HepG2 (cell line): ENCODE results near the gene SPATA33. TPM values are rescaled to one million over a fixed set of nuclear protein-coding genes. Genes with fewer than 3 reads are reported as not detected.

Source experiments
- ATAC-seq: fragments of 200-7000 bp; cut with Tn5 transposase; 3 replicates; pipeline ENCODE4 v1.9.1; 2020; ENCODE audit warnings: mild to moderate bottlenecking, moderate library complexity
- BruUV-seq: library from RNA; stranded (reverse); fragments of 400-500 nt; replicated peaks from 2 replicates; lab custom pipeline; 2021; lab: Mats Ljungman, UMichigan
- CTCF ChIA-PET: fragments of 300-600 bp; formaldehyde crosslinking; extraction: SDS; loops from one replicate; lab custom pipeline; 2021; ENCODE audit warnings: low total read pairs, inconsistent platforms, low intra/inter-chr PET ratio; lab: Yijun Ruan, JAX
- POLR2A ChIA-PET: fragments of 350-600 bp; sonication (Branson Sonifier 250); formaldehyde crosslinking; loops from one replicate; lab custom pipeline; 2020; ENCODE audit warnings: antibody characterized with exemption, inconsistent platforms; lab: Yijun Ruan, JAX
- DNase-seq: peaks from one replicate; pipeline ENCODE4 v3.0.0-alpha.2; 2015; ENCODE audit warnings: low spot score
- FAIRE-seq: peaks from 3 replicates; lab custom pipeline; 2011; peaks lifted over from hg19 to GRCh38; lab: Jason Lieb, UNC
- H2AFZ ChIP-seq: one replicate; pipeline ENCODE4 v1.6.1; 2011; ENCODE audit warnings: low read length, inconsistent platforms
- H3K27ac ChIP-seq: fragments of 300-600 bp; 3 replicates; pipeline ENCODE4 v1.8.0; 2011; ENCODE audit warnings: mixed run types, mild to moderate bottlenecking, mixed read lengths, low read length, inconsistent platforms; ENCODE audit not compliant: insufficient read depth; ENCODE audit errors: extremely low read length
- H3K27me3 ChIP-seq, 2 experiments: fragments of 200-600 bp in 1 of 2; 2 replicates in 1 of 2; 3 replicates in 1 of 2; pipeline versions ENCODE4 v1.6.0 to v1.8.0; 2011; ENCODE audit warnings: low read length in 2 of 2, mild to moderate bottlenecking in 2 of 2, moderate library complexity in 2 of 2, inconsistent platforms in 1 of 2; ENCODE audit not compliant: insufficient read depth in 2 of 2, control insufficient read depth in 1 of 2
- H3K36me3 ChIP-seq, 2 experiments: fragments of 200-600 bp in 1 of 2; replicated peaks in 1 of 2; 2 replicates in 1 of 2; 3 replicates in 1 of 2; pipeline versions ENCODE4 v1.5.1 to v1.8.0; 2011; ENCODE audit warnings: low read length in 2 of 2, inconsistent platforms in 1 of 2; ENCODE audit not compliant: insufficient read depth in 2 of 2, control insufficient read depth in 1 of 2
- H3K4me1 ChIP-seq: 2 replicates; pipeline ENCODE4 v1.5.1; 2012; ENCODE audit warnings: low read length, inconsistent platforms; ENCODE audit not compliant: insufficient read depth
- H3K4me2 ChIP-seq: 2 replicates; pipeline ENCODE4 v1.6.0; 2011; ENCODE audit warnings: low read depth, low read length, inconsistent platforms
- H3K4me3 ChIP-seq, 3 experiments: fragments of 200-600 bp in 1 of 3; sonication (generic), shearing (Covaris generic) in 1 of 3; replicated peaks in 1 of 3; 2 replicates each; pipeline ENCODE4 v1.5.1; 2011 to 2016; ENCODE audit warnings: low read length in 3 of 3, inconsistent platforms in 2 of 3, low read depth in 2 of 3, mild to moderate bottlenecking in 2 of 3, control low read depth in 1 of 3, mixed read lengths in 1 of 3; ENCODE audit not compliant: insufficient read depth in 1 of 3
- H3K79me2 ChIP-seq: one replicate; pipeline ENCODE4 v1.6.1; 2011; ENCODE audit warnings: low read length, inconsistent platforms; ENCODE audit not compliant: insufficient read depth
- H3K9ac ChIP-seq: 2 replicates; pipeline ENCODE4 v1.6.0; 2011; ENCODE audit warnings: mild to moderate bottlenecking, low read depth, low read length, inconsistent platforms; ENCODE audit not compliant: insufficient read depth
- H3K9me3 ChIP-seq: 2 replicates; pipeline ENCODE4 v1.5.1; 2012; ENCODE audit warnings: mild to moderate bottlenecking, low read length
- H4K20me1 ChIP-seq: 2 replicates; pipeline ENCODE4 v1.6.0; 2011; ENCODE audit warnings: inconsistent platforms, mild to moderate bottlenecking, low read length, moderate library complexity; ENCODE audit not compliant: insufficient read depth
- AGO2 ChIP-seq: fragments of 200-400 bp; formaldehyde crosslinking; optimal IDR thresholded peaks from 2 replicates; pipeline ENCODE3; 2017; ENCODE audit warnings: mild to moderate bottlenecking, low read depth, low read length, moderate library complexity
- ZNF225 ChIP-seq: sonication (generic); formaldehyde crosslinking; IDR thresholded peaks from 2 replicates; pipeline ENCODE4 v1.4.0; 2020; ENCODE audit warnings: mild to moderate bottlenecking, missing genetic modification reagents
- ZNF337 ChIP-seq: sonication (generic); formaldehyde crosslinking; IDR thresholded peaks from 2 replicates; pipeline ENCODE4 v1.5.1; 2020; ENCODE audit warnings: missing genetic modification reagents, low read depth, mild to moderate bottlenecking, borderline replicate concordance
- WGBS: methylation state at CpG from one replicate; pipeline ENCODE4 v1.1.6; 2017; ENCODE audit warnings: low lambda C conversion rate; 5-methylcytosine and 5-hydroxymethylcytosine counted together
- in situ Hi-C: cut with HindIII; loops from 2 replicates; pipeline ENCODE4 v1.10.0; 2017; ENCODE audit warnings: low pct_unique_long_range_greater_than_20kb; ENCODE audit not compliant: extremely low pct_ligation_motif_present
- intact Hi-C: fragments of 100-400 bp; cut with micrococcal nuclease; formaldehyde crosslinking; loops from one replicate; pipeline ENCODE4 v1.10.0; 2022; ENCODE audit not compliant: unreplicated experiment
- polyA plus RNA-seq, 8 experiments: library from polyadenylated mRNA; depleted of rRNA in 3 of 8; stranded (reverse) in 7 of 8; unstranded in 1 of 8; fragments of >200 nt; fragmentation: Illumina TruSeq in 4 of 8; extraction: Trizol in 4 of 8; gene quantifications; 2 replicates each; pipeline versions ENCODE4 v1.2.1 to v1.2.3, GENCODE V29; 2011 to 2016; ENCODE audit warnings: low read depth in 4 of 8, missing spikeins in 1 of 8, mixed read lengths in 1 of 8; ENCODE audit not compliant: insufficient read depth in 1 of 8
- total RNA-seq, 5 experiments: library from RNA; depleted of rRNA; stranded (reverse); fragments of >200 nt; fragmentation: Illumina TruSeq; extraction: Trizol; gene quantifications; 2 replicates each; pipeline ENCODE4 v1.2.3, GENCODE V29; 2016; ENCODE audit warnings: low read depth in 1 of 5
- TF ChIP-seq, protein P1 (sequence below): sonication (generic); formaldehyde crosslinking; IDR thresholded peaks from 2 replicates; pipeline ENCODE4 v1.4.0; 2020; ENCODE audit warnings: mild to moderate bottlenecking, low read depth, missing genetic modification reagents

Gene SPATA33
- total and polyA plus RNA-seq, 2 of the 13 experiments (the other 11 are each of a cell fraction or from before 2014, with no cell fraction given), result 5.7 to 11.0 TPM

DNA sequence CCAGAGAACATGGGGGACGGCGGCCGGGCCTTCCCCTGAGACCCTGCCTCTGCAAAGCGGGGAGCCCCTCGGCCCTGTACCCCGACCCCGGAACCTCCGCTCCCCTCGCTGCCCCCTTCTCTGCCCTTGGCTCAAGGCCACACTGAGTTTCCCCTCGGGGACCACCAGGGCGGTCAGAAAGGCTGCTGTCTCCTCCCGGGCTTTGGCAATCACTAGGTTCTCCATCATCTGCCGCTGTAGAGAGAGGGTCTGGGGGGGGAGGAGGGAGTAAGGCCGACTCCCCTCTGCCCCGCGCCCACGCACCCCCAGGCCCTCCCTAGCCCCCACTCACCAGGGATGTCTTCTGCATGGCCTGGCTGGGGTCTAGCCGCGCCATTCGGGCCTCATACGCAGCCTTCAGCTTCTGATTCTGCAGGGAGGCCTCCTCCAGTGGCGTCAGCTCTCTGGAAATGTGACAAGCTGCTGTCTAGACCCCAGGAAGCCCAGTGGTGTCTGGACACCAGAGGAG lies 54.7 kb downstream of the SPATA33 start:
- H3K4me2 ChIP-seq, result no peak overlapping the region
- H3K27me3 ChIP-seq, result no peaks in the 10 kb centered on the region
- no peak overlapping the region for H3K27ac ChIP-seq
- TF ChIP-seq ZNF337 (no peak), AGO2 (peak; percentile 19)
- ChIA-PET CTCF (no interaction called here), POLR2A (no interaction called here)
- in situ Hi-C loops (no loop called here), intact Hi-C loops (no loop called here)
- H3K9ac ChIP-seq, result no peak overlapping the region
- H3K9me3 ChIP-seq, result no peaks in the 10 kb centered on the region
- no peaks in the 10 kb centered on the region; a peak in 1 of 5 replicates for H3K36me3 ChIP-seq
- H4K20me1 ChIP-seq, result no peaks in the 10 kb centered on the region
- no peak overlapping the region for H2AFZ ChIP-seq
- H3K4me3 ChIP-seq, result no peak overlapping the region
- no peak for FAIRE-seq
- no peak for DNase-seq
- WGBS, result 82% methylated on average over 10 of the region's 22 CpGs
- no peak; the same call in 1 of the 3 replicates for ATAC-seq
- no TSS peak for BruUV-seq
- H3K79me2 ChIP-seq, result no peaks in the 10 kb centered on the region
- no peaks in the 10 kb centered on the region for H3K4me1 ChIP-seq

- Histone ChIP-seq H3K4me2 (no peak overlapping the region), H3K9ac (no peak overlapping the region), H3K36me3 (no peaks in the 10 kb centered on the region), H3K27me3 (no peaks in the 10 kb centered on the region; a peak in 1 of 5 replicates), H3K79me2 (no peaks in the 10 kb centered on the region), H4K20me1 (no peaks in the 10 kb centered on the region; the same call in 1 of the 2 replicates), H3K4me1 (peaks cover 26% of the 10 kb centered on the region), H2AFZ (no peak overlapping the region), H3K27ac (no peak overlapping the region), H3K4me3 (no peak overlapping the region), H3K9me3 (no peaks in the 10 kb centered on the region)
- intact Hi-C loops, result no loop called here
- ChIA-PET CTCF (no interaction called here), POLR2A (interaction anchor here (1.2 kb wide), 1 partner anchor 10 kb away, joined by 5 read pairs; no protein-coding TSS in a partner anchor)
- in situ Hi-C loops, result no loop called here
- ATAC-seq, result no peak
- FAIRE-seq, result no peak
- BruUV-seq, result no TSS peak
- 98% methylated on average over 14 of the region's 15 CpGs for WGBS
- TF ChIP-seq ZNF225 (CRISPR knock-in tag), result 0 out of 2 replicates have a peak, but pooled peaks have one; percentile 24
- TF ChIP-seq, protein P1, sequence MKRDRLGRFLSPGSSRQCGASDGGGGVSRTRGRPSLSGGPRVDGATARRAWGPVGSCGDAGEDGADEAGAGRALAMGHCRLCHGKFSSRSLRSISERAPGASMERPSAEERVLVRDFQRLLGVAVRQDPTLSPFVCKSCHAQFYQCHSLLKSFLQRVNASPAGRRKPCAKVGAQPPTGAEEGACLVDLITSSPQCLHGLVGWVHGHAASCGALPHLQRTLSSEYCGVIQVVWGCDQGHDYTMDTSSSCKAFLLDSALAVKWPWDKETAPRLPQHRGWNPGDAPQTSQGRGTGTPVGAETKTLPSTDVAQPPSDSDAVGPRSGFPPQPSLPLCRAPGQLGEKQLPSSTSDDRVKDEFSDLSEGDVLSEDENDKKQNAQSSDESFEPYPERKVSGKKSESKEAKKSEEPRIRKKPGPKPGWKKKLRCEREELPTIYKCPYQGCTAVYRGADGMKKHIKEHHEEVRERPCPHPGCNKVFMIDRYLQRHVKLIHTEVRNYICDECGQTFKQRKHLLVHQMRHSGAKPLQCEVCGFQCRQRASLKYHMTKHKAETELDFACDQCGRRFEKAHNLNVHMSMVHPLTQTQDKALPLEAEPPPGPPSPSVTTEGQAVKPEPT (CRISPR knock-in tag), result no peak
- DNase-seq, result no peak
These were observed 58.9 kb downstream of the SPATA33 start for GRCh38 chr16:89716493-89716892.
